Measurements from ENCODE around the gene PLEKHG5. TPM values are rescaled to one million over a fixed set of nuclear protein-coding genes. Genes with fewer than 3 reads are reported as not detected.
"Not testable (repeated sequence)": the region's sequence is repeated elsewhere in the genome, so short reads cannot be mapped to it uniquely, and the experiment has no call there.

PLEKHG5 gene
- total and polyA plus RNA-seq, 2 donors: 5.8 to 9.9 TPM

DNA sequence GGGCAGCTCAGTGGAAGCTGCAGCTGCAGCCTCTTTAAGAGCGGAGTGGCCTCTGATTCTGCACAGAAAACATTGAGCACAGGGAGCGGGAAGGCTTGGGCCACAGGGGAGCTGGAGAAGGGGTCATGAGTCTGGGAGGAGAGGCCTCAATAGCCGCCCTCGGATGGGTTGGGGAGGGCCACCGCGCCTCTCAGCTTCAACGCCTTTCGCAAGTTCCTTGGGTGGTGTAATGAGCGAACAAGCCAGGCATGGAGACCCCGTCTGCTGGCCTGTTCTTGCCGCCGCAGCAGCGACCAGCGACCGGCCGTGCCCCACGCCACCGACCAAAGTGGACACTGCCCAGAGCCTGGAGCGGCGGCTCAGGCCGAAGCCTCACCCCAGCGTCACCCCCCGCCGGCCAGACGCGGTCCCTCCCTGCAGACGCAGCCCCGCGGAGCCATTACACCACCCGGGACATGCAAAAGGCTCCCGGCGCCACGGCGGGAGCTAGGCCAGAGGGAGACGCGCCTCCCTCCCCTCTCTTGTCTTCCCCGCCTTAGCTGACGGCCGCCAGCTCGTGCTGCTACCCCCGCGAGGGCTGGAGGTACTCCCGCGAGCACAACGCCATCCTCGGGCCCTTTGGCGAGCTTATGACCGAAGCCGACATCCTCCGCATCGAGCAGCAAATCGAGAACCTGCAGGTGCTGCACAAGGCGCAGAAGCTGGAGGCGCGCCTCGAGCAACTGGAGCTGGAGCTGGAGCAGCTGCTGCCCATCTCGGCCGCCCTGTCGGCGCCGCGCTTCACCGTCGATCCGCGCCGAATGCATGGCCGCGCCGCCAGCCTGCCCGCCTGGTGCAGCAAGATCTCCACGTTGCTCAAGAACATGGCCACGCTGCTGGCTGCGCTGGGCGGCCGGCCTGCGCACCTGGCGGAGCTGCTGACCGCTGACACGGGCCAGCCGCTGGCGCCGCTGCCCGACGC lies 37.3 kb downstream of the PLEKHG5 start:
- 10% methylated on average over 85 of the region's 85 CpGs for WGBS
- not testable (repeated sequence) for DNase-seq (ENCODE audit: extremely low spot score); H3K4me3 ChIP-seq (ENCODE audit: low read depth, low read length)

DNA sequence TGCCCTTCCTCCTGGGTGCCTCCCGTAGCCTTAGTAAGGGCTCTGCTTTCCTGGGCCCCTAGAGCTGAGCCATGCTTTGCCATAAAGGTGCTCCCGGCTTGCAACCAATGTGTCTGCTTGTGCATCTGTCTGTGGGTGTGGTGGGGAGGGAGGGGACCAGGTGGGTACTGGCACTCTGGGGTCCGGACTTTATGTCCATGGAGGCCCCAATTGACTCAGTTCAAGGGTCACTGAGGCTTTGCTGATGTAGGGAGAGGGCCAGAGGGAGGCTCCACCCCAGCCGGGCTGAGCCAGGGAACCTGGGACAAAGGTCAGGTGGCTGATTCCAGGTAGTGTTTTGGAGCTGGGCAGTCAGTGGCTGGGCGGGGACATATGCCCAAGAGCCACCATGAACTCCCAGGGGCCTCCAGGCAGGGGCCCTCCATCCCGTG lies 40.5 kb downstream of the PLEKHG5 start:
- Histone ChIP-seq H3K27ac (ENCODE audit: low read depth) (no peak overlapping the region), H3K36me3 (ENCODE audit: insufficient read depth) (no peaks in the 10 kb centered on the region), H3K4me3 (ENCODE audit: low read depth, low read length) (no peak overlapping the region), H3K4me1 (ENCODE audit: insufficient read depth) (no peaks in the 10 kb centered on the region)
- WGBS: 64% methylated on average over 6 of the region's 6 CpGs
- no peak for DNase-seq (ENCODE audit: extremely low spot score)

More for the DNA sequence above, 37.3 kb downstream of the PLEKHG5 start:
- H3K4me1 ChIP-seq (ENCODE audit: insufficient read depth); H3K27ac ChIP-seq (ENCODE audit: low read depth); H3K36me3 ChIP-seq (ENCODE audit: insufficient read depth): not testable (repeated sequence)

DNA sequence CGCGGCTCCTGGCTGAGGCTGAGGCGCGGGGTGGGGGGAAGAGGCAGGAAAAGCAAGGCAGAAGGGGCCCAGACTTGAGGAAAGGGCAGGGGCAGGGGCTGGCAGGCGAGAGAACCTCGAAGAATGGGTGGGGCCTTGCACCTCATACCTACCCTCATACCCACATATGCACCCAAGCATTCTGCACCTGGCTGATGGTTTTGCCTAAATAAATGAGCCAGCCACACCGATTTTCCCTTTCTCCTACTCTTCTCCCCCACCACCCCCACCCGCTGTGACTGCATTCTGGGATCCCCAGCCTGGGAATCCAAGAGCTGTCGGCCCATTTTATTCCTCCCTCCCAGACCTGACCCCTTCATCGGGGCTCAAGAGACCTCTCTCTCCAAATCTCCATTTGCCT lies 41.0 kb downstream of the PLEKHG5 start:
- H3K4me3 ChIP-seq (ENCODE audit: low read depth, low read length); H3K27ac ChIP-seq (ENCODE audit: low read depth); H3K36me3 ChIP-seq (ENCODE audit: insufficient read depth); H3K4me1 ChIP-seq (ENCODE audit: insufficient read depth); DNase-seq (ENCODE audit: extremely low spot score): not testable (repeated sequence)
- 40% methylated on average over 10 of the region's 10 CpGs for WGBS

DNA sequence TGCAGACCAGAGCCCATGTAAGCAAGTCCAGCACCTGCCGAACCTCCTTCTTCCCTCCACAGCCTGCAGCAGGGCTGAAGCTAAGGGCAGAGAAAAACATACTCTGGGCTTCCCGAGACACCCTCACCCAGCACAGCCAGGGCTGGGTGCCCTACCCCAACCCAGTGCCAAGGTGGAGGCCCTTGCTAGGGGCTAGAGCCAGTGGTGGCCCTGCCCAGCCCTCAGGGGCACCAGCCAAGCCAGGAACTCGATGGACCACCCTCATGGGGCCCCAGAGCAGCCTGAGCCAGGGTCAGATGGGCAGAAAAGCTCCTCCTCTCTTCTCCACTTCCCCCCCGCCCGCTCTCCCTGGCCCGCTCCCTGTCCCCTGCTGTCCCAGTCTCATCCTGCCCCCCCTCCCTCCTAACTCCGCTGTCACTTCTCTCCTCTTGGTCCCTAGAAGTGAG lies 41.4 kb downstream of the PLEKHG5 start:
- no peak for DNase-seq (ENCODE audit: extremely low spot score)
- Histone ChIP-seq H3K27ac (ENCODE audit: low read depth) (no peak overlapping the region), H3K4me3 (ENCODE audit: low read depth, low read length) (no peak overlapping the region), H3K36me3 (ENCODE audit: insufficient read depth) (no peaks in the 10 kb centered on the region), H3K4me1 (ENCODE audit: insufficient read depth) (no peaks in the 10 kb centered on the region)
- 28% methylated on average over 7 of the region's 7 CpGs for whole genome bisulfite sequencing

DNA sequence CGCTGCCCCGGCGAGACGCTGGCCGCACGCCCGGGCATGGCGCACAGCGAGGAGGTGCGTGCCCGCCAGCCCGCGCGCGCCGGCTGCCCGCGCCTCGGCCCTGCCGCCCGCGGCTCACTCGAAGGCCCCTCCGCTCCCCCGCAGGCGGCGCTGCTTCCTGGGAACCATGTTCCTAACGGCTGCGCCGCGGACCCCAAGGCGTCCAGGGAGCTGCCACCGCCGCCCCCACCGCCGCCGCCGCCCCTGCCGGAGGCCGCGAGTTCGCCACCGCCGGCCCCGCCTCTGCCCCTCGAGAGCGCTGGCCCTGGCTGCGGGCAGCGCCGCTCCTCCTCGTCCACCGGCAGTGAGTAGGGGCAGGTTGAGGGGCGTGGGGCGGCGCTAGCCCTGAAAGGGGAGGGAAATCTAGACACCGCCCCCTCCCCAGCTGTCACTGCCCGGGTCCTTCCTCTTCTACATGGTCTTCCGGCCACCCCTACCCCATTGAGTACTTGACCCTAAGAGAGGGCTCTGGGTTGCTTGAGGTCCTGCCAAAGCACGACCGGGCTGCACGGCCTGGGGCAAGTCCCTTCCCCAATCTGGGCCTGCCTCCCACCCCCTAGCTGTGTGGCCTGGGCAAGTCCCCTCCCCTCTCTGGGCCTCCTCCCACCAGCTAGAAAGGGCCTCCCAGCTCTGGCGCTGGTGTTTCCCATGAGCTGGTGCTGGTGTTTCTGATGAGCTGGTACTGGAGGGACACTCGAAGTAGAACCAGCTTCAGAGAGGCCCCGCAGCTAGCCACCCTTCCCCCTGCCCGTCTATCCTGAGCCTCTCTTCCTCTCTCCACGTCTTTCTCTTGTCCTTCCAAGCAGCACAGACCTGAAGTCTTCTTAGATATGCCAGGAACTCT lies 42.5 kb downstream of the PLEKHG5 start:
- H3K4me3 ChIP-seq (ENCODE audit: low read depth, low read length): no peak overlapping the region
- 4% methylated on average over 66 of the region's 66 CpGs for WGBS

DNA sequence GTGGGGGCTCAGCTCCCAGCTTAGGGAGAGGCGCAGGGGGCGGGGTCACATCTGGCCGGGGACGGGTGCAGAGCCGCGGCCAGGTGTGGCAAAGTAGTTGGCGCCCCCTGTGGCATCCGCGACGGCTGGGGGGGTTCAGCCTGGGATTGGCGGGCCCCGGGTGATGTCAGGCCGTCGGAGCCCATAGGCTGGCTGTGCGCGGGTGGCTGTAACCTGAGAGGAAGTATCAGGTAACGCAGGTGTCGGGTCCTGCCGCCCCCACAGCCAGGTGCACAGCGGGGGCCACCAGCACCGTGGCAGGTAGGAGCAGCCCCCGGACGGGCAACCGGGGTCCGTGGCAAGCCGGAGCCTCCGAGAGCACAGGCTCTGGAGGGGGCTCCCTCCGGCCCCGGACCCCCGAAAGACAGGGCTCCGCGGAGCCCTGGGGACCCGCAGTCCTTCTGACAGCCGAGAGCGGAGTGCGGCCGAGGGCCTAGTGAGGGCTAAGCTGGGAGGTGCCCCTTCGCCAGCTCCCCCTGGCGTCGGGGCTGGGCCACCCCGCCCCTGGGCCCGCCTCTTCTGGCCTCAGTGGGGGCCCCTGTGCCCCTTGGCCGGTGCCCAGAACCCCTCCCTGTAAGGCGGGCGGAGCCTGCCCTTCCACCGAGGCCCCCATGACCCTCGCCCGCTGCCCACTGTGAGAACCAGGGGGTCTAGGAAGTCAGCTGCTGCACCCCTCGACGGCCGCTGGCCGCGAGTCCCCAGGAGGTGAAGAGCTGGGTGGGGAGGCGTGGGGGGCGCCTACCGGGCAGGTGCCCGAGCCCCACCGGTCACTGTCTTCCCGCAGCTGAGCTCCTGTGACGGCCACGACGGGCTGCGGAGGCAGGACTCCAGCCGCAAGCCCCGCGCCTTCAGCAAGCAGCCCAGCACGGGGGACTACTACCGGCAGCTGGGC lies 43.4 kb downstream of the PLEKHG5 start:
- H3K4me1 ChIP-seq (ENCODE audit: insufficient read depth): no peaks in the 10 kb centered on the region
- no peak for DNase-seq (ENCODE audit: extremely low spot score)
- no peaks in the 10 kb centered on the region for H3K36me3 ChIP-seq (ENCODE audit: insufficient read depth)
- WGBS: 1% methylated on average over 68 of the region's 68 CpGs
- H3K4me3 ChIP-seq (ENCODE audit: low read depth, low read length): no peak overlapping the region
- H3K27ac ChIP-seq (ENCODE audit: low read depth): no peak overlapping the region

More for the DNA sequence above, 42.5 kb downstream of the PLEKHG5 start:
- no peak for DNase-seq (ENCODE audit: extremely low spot score)
- H3K4me1 ChIP-seq (ENCODE audit: insufficient read depth): no peaks in the 10 kb centered on the region
- H3K27ac ChIP-seq (ENCODE audit: low read depth): no peak overlapping the region
- H3K36me3 ChIP-seq (ENCODE audit: insufficient read depth): no peaks in the 10 kb centered on the region

DNA sequence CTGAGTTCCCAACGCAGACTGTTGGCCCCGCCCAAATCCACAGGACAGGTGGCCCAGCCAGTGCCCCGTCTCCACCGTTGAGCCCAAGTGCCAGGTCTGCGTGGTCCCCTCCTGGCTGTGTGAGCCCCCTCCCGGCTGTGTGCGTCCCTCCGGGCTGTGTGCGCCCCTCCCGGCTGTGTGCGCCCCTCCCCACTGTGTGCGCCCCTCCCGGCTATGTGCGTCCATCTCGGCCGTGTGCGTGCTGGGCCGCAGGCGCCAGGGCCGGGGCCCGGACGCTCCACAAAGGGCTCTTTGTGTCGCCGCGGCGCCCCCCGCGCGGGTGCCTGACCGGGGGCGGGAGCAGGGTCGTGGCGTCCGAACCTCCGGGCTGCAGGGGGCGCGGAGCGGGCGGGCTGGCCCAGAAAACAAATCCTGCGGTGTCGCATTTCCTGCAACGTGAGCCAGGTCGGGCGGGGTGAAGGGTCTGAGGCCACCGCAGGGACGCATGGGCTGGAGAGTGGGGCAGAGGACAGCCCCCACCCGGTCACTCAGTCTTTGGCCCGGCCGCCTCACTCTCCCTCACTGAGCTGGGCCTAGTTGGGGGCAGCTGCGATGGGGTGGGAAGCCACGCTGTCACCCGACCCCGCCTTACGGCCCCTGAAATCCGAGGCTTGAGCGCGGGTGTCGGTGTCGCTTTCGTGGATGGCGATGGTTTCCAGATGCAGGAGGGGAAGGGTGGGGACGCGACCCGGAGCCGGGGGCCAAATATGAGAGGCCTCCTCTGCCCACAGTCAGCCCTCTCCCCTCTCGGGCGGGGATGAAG lies 44.2 kb downstream of the PLEKHG5 start:
- Histone ChIP-seq H3K36me3 (ENCODE audit: insufficient read depth) (no peaks in the 10 kb centered on the region), H3K4me1 (ENCODE audit: insufficient read depth) (no peaks in the 10 kb centered on the region), H3K27ac (ENCODE audit: low read depth) (no peak overlapping the region), H3K4me3 (ENCODE audit: low read depth, low read length) (peak overlapping the region; percentile 17)
- no peak for DNase-seq (ENCODE audit: extremely low spot score)
- 3% methylated on average over 67 of the region's 67 CpGs for WGBS

DNA sequence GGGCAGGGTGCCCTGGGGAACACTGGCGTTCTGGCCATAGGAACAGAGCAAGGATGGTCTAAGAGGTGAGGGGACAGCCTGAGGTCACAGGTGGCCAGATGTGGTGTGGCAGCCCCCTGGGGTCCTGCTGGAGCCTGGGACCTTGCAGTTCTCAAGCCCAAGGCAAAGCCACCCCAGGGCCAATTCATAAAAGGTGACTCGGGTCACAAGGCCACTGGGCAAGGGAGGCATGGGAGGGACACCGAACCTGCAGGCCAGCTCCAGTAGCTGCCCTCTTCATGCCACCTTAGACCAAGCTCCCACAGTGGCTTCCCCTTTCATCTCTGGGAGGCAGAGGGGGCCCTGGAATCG lies 44.8 kb downstream of the PLEKHG5 start:
- Histone ChIP-seq H3K4me3 (ENCODE audit: low read depth, low read length) (no peak overlapping the region), H3K27ac (ENCODE audit: low read depth) (no peak overlapping the region), H3K36me3 (ENCODE audit: insufficient read depth) (no peaks in the 10 kb centered on the region), H3K4me1 (ENCODE audit: insufficient read depth) (no peaks in the 10 kb centered on the region)
- 65% methylated on average over 4 of the region's 4 CpGs for WGBS
- DNase-seq (ENCODE audit: extremely low spot score): no peak

DNA sequence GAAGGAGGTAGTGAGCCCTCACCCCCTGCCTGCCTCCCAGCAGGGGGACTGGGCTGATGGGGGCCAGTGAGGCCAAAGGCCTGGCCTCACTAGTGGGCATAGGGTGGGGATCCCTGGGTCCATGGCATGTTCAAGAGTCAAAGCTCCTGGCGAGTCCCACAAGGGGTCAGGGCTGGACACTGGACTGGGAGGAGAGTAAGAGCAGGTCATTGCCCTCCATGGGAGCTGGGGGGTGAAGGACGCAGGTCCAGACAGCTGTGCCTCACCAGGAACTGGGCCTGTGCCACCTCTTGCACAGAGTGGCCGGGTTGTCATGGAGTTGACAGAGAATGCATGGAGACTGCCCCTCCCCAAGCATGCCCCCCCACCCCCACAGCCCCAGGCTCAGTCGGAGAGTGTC lies 45.5 kb downstream of the PLEKHG5 start:
- 78% methylated on average over 4 of the region's 4 CpGs for WGBS
- H3K4me3 ChIP-seq (ENCODE audit: low read depth, low read length); H3K4me1 ChIP-seq (ENCODE audit: insufficient read depth); H3K27ac ChIP-seq (ENCODE audit: low read depth); H3K36me3 ChIP-seq (ENCODE audit: insufficient read depth); DNase-seq (ENCODE audit: extremely low spot score): not testable (repeated sequence)

DNA sequence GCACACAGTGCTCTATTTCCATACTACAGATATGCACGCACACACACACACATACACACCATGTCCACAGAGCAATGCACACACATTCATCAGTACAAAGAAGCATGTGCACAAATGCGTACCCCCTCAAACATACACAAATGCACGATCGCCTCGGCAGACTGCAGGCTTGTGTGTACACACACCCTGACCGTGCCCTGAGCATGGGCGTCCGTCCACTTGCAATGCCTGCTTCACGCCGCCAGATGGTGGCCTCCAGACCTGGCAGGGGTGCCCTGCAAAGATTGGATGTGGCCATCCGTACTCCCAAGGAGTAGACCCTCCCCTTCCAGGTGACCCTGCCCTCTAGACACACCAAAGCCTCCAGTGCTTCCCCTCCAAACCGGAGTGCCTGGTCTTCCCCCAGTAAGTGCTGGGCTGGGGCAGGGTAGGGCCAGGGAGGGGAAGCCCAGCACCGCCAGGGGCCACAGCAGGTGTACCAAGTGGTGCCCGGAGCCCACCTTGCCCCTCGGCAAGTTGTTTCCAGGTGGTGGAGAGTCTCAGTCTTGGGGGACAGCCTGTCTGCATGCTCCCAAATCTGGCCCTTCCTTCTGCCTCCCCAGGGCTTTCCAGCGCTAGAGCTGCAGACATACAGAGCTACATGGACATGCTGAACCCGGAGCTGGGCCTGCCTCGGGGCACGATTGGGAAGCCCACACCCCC lies 46.3 kb downstream of the PLEKHG5 start:
- WGBS: 51% methylated on average over 19 of the region's 19 CpGs
- H3K4me1 ChIP-seq (ENCODE audit: insufficient read depth): no peaks in the 10 kb centered on the region
- H3K27ac ChIP-seq (ENCODE audit: low read depth): no peak overlapping the region
- no peak for DNase-seq (ENCODE audit: extremely low spot score)
- H3K36me3 ChIP-seq (ENCODE audit: insufficient read depth): no peaks in the 10 kb centered on the region
- H3K4me3 ChIP-seq (ENCODE audit: low read depth, low read length): no peak overlapping the region

DNA sequence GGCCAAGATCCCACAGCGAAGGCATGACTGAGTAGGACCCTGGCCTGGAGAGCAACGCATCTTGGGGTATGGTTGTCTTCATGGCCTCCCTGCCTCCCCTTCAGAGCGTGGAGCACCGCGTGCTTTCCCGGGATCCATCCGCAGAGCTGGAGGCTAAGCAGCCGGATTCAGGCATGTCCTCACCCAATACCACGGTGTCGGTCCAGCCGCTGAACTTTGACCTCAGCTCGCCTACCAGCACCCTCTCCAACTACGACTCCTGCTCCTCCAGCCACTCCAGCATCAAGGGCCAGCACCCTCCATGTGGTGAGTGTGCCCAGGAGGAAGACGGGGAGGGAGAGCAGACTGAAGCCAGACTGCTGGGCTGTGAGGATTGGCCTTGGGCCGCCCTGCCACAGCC lies 47.1 kb downstream of the PLEKHG5 start:
- DNase-seq (ENCODE audit: extremely low spot score): no peak
- no peaks in the 10 kb centered on the region for H3K36me3 ChIP-seq (ENCODE audit: insufficient read depth)
- H3K4me3 ChIP-seq (ENCODE audit: low read depth, low read length): no peak overlapping the region
- 86% methylated on average over 15 of the region's 15 CpGs for WGBS
- H3K27ac ChIP-seq (ENCODE audit: low read depth): no peak overlapping the region
- H3K4me1 ChIP-seq (ENCODE audit: insufficient read depth): no peaks in the 10 kb centered on the region
